ENCODE results near the gene FBXL15. TPM values are rescaled to one million over a fixed set of nuclear protein-coding genes. Genes with fewer than 3 reads are reported as not detected.
A peak's percentile ranks its signal among the peaks of the same experiment; 100 is the strongest.

FBXL15 gene
- total and polyA plus RNA-seq, 9 of the 15 experiments (the other 6 are each of a cell fraction or from before 2014, with no cell fraction given), result 0.08 to 25.9 (median 3.5) TPM

DNA sequence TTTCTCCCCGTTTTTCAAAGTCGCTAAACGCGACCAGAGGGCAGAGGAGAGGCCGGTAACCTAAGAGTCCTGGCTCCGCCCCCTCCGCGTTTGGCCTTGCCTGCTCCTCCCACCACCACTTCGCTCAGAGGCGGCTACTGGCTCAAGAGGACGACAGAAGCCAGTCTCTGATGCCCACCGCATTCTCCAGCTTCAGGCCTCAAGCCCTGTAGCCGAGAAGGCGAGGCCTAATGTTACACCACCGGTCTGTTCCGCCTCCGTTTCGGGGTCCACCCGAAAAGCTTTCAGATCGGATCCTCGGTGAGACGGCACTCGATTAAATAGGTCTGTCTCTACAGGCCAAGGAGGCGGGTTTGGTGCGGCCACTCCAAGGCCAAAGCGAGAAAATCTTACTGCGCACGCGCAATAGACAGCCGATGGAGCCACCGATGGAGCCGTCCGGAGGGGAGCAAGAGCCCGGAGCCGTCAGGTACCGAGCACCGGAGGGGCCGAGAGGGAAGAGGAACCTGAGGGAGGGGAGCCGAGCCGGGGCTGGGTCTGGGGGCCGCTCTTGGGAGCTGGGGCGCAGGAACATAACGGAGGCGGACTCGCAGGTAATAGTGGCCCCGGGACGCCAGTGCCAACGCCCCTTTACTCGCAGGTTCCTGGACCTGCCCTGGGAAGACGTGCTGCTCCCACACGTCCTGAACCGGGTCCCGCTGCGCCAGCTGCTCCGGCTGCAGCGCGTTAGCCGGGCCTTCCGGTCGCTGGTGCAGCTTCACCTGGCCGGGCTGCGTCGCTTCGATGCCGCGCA lies at the start of gene FBXL15 (continued):
- TF ChIP-seq RBM22 (IDR thresholded peaks at IDR 0.05; ENCODE audit: low read depth, low read length, poor library complexity, severe bottlenecking), result no peak
- TF ChIP-seq YY1 (IDR thresholded peaks at IDR 0.05; ENCODE audit: borderline replicate concordance in 1 of 3, control insufficient read depth in 1 of 3, extremely low read depth in 1 of 3, insufficient read depth in 3 of 3, insufficient read length in 1 of 3, insufficient replicate concordance in 2 of 3, low read depth in 1 of 3, low read length in 2 of 3), result peak in 2 of 3 experiments; percentile 56 to 65
- TF ChIP-seq EHMT2 (IDR thresholded peaks at IDR 0.05), result peak; percentile 55; the same call in 1 of the 2 replicates
- TF ChIP-seq ZNF431 (CRISPR knock-in tag; IDR thresholded peaks at IDR 0.05), result no peak
- no peak for TF ChIP-seq FUS (optimal IDR thresholded peaks at IDR 0.05; ENCODE audit: low read depth, low read length)
- TF ChIP-seq PATZ1 (CRISPR knock-in tag; IDR thresholded peaks at IDR 0.05; ENCODE audit: borderline replicate concordance), result no peak
- TF ChIP-seq CBX3 (IDR thresholded peaks at IDR 0.05; ENCODE audit: borderline replicate concordance in 1 of 2, low read length in 2 of 2), result no peak
- no peak for TF ChIP-seq PKNOX1 (IDR thresholded peaks at IDR 0.05)
- TF ChIP-seq, protein P1, sequence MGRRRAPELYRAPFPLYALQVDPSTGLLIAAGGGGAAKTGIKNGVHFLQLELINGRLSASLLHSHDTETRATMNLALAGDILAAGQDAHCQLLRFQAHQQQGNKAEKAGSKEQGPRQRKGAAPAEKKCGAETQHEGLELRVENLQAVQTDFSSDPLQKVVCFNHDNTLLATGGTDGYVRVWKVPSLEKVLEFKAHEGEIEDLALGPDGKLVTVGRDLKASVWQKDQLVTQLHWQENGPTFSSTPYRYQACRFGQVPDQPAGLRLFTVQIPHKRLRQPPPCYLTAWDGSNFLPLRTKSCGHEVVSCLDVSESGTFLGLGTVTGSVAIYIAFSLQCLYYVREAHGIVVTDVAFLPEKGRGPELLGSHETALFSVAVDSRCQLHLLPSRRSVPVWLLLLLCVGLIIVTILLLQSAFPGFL (CRISPR knock-in tag; IDR thresholded peaks at IDR 0.05), result 0 out of 2 replicates have a peak, but pooled peaks have one; percentile 48
- TF ChIP-seq MEIS2 (IDR thresholded peaks at IDR 0.05; ENCODE audit: partially characterized antibody), result peak; percentile 61
- TF ChIP-seq SAFB2 (IDR thresholded peaks at IDR 0.05; ENCODE audit: borderline replicate concordance, low read depth, low read length, severe bottlenecking), result no peak
- TF ChIP-seq THRAP3 (IDR thresholded peaks at IDR 0.05; ENCODE audit: borderline replicate concordance), result no peak
- TF ChIP-seq FOSL1 (tag; conservative IDR thresholded peaks at IDR 0.05), result no peak
- TF ChIP-seq CSDE1 (IDR thresholded peaks at IDR 0.05), result no peak
- TF ChIP-seq FOXJ2 (tag; IDR thresholded peaks at IDR 0.05), result no peak
- TF ChIP-seq ZNF143 (CRISPR knock-in tag; IDR thresholded peaks at IDR 0.05), result no peak
- TF ChIP-seq ZNF644 (tag; IDR thresholded peaks at IDR 0.05; ENCODE audit: low read depth), result no peak
- TF ChIP-seq, protein P2, sequence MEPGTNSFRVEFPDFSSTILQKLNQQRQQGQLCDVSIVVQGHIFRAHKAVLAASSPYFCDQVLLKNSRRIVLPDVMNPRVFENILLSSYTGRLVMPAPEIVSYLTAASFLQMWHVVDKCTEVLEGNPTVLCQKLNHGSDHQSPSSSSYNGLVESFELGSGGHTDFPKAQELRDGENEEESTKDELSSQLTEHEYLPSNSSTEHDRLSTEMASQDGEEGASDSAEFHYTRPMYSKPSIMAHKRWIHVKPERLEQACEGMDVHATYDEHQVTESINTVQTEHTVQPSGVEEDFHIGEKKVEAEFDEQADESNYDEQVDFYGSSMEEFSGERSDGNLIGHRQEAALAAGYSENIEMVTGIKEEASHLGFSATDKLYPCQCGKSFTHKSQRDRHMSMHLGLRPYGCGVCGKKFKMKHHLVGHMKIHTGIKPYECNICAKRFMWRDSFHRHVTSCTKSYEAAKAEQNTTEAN (CRISPR knock-in tag; IDR thresholded peaks at IDR 0.05), result no peak
- TF ChIP-seq BDP1 (IDR thresholded peaks at IDR 0.05; ENCODE audit: insufficient read depth, insufficient read length), result no peak
- TF ChIP-seq TCF7 (IDR thresholded peaks at IDR 0.05; ENCODE audit: borderline replicate concordance), result 0 out of 2 replicates have a peak, but pooled peaks have one; percentile 6
- no peak for TF ChIP-seq CHD2 (IDR thresholded peaks at IDR 0.05; ENCODE audit: low read depth, low read length)
